HG03439 (cell line): ENCODE results near the gene APOC3.
"Not testable (repeated sequence)": the region's sequence is repeated elsewhere in the genome, so short reads cannot be mapped to it uniquely, and the experiment has no call there.

Experiments used
- ATAC-seq: cut with Tn5 transposase; IDR thresholded peaks from one replicate; pipeline ENCODE4 v1.9.1; 2021; ENCODE audit warnings: mild to moderate bottlenecking, moderate library complexity; ENCODE audit not compliant: unreplicated experiment

The APOC3 gene

GRCh38 chr11:116828632-116829524 is 829 bp upstream of the APOC3 start:
- ATAC-seq, result no peak

GRCh38 chr11:116830184-116830912 is 641 bp downstream of the APOC3 start:
- no peak for ATAC-seq

- ATAC-seq, result no peak
These were observed 2.2 kb downstream of the APOC3 start for GRCh38 chr11:116831790-116832349.

GRCh38 chr11:116832350-116833290 is 2.9 kb downstream of the APOC3 start:
- no peak for ATAC-seq

GRCh38 chr11:116833491-116833815 is 3.7 kb downstream of the APOC3 start:
- ATAC-seq, result no peak

- ATAC-seq, result no peak
These were observed 4.3 kb downstream of the APOC3 start for GRCh38 chr11:116833816-116834534.

- not testable (repeated sequence) for ATAC-seq
These were observed 4.9 kb downstream of the APOC3 start for GRCh38 chr11:116834535-116835041.

- no peak for ATAC-seq
These were observed 5.5 kb downstream of the APOC3 start for GRCh38 chr11:116835042-116835772.

- ATAC-seq, result peak; percentile 78
These were observed 6.3 kb downstream of the APOC3 start for GRCh38 chr11:116835791-116836631.

GRCh38 chr11:116836632-116836991 is 6.9 kb downstream of the APOC3 start:
- ATAC-seq, result no peak

- ATAC-seq, result no peak
These were observed 7.8 kb downstream of the APOC3 start, which contains the start of gene APOA1 for GRCh38 chr11:116837231-116838091. TSS of gene APOA1 (minus strand) at chr11:116837622. CDS start at chr11:116837387, 235 bp downstream.

- ATAC-seq, result no peak
These were observed 8.8 kb downstream of the APOC3 start for GRCh38 chr11:116838321-116839084.

GRCh38 chr11:116840224-116840745 is 10.6 kb downstream of the APOC3 start:
- no peak for ATAC-seq

GRCh38 chr11:116840746-116841296 is 11.1 kb downstream of the APOC3 start:
- ATAC-seq, result no peak

- ATAC-seq, result no peak
These were observed 12.4 kb downstream of the APOC3 start for GRCh38 chr11:116842117-116842516.

- ATAC-seq, result no peak
These were observed 13.2 kb downstream of the APOC3 start for GRCh38 chr11:116842909-116843308.
